ENCODE results near the gene TAS2R9. TPM values are rescaled to one million over a fixed set of nuclear protein-coding genes. Genes with fewer than 3 reads are reported as not detected.

TAS2R9 gene
- total RNA-seq, 1 experiment from 2014 or later, result not detected

GRCh38 chr12:10807186-10807585 lies 2.8 kb downstream of the TAS2R9 start, which contains the start of gene TAS2R8:
TAS2R8 (minus strand) TSS chr12:10807286; CDS start chr12:10806980, 306 bp downstream.
- intact Hi-C loops (cut with micrococcal nuclease; ENCODE audit: unreplicated experiment), result no loop called here
- BruUV-seq (replicated peaks), result no TSS peak
- no peak within 1 kb of the TSS for H3K27ac Mint-ChIP-seq (ENCODE audit: unreplicated experiment)
- TF ChIP-seq, protein P1, sequence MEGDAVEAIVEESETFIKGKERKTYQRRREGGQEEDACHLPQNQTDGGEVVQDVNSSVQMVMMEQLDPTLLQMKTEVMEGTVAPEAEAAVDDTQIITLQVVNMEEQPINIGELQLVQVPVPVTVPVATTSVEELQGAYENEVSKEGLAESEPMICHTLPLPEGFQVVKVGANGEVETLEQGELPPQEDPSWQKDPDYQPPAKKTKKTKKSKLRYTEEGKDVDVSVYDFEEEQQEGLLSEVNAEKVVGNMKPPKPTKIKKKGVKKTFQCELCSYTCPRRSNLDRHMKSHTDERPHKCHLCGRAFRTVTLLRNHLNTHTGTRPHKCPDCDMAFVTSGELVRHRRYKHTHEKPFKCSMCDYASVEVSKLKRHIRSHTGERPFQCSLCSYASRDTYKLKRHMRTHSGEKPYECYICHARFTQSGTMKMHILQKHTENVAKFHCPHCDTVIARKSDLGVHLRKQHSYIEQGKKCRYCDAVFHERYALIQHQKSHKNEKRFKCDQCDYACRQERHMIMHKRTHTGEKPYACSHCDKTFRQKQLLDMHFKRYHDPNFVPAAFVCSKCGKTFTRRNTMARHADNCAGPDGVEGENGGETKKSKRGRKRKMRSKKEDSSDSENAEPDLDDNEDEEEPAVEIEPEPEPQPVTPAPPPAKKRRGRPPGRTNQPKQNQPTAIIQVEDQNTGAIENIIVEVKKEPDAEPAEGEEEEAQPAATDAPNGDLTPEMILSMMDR (IDR thresholded peaks at IDR 0.05; ENCODE audit: insufficient read depth in 1 of 2, low read depth in 1 of 2, low read length in 1 of 2, severe bottlenecking in 1 of 2, unreplicated experiment in 1 of 2), result no peak
- peaks cover 12% of the 10 kb centered on the region for H3K27me3 Mint-ChIP-seq (ENCODE audit: insufficient read depth, unreplicated experiment)
- no peaks in the 10 kb centered on the region for H3K36me3 Mint-ChIP-seq (ENCODE audit: insufficient read depth, unreplicated experiment)
- POLR2A ChIA-PET, result no interaction called here
- H3K4me1 Mint-ChIP-seq (ENCODE audit: low read depth, unreplicated experiment), result no peaks in the 10 kb centered on the region
- no peak for DNase-seq
- CTCF ChIA-PET, result no interaction called here
- no peak within 1 kb of the TSS for H3K4me3 Mint-ChIP-seq (ENCODE audit: unreplicated experiment)
- Histone ChIP-seq H3K4me3 (ENCODE audit: low read depth, low read length) (no peak within 1 kb of the TSS), H3K27me3 (replicated peaks; ENCODE audit: control insufficient read depth, insufficient read depth, low read length) (no peaks in the 10 kb centered on the region; the same call in 1 of the 2 replicates), H3K9me3 (no peaks in the 10 kb centered on the region; the same call in 1 of the 2 replicates), H3K4me1 (no peaks in the 10 kb centered on the region), H3K36me3 (ENCODE audit: control insufficient read depth, insufficient read depth, low read length) (no peaks in the 10 kb centered on the region)
- no peaks in the 10 kb centered on the region for H3K9me3 Mint-ChIP-seq (ENCODE audit: unreplicated experiment)

- POLR2A ChIA-PET, result no interaction called here
- Mint-ChIP-seq H3K27ac (ENCODE audit: unreplicated experiment) (no peak within 1 kb of the TSS), H3K4me3 (ENCODE audit: unreplicated experiment) (no peak within 1 kb of the TSS), H3K36me3 (ENCODE audit: insufficient read depth, unreplicated experiment) (no peaks in the 10 kb centered on the region), H3K9me3 (ENCODE audit: unreplicated experiment) (no peaks in the 10 kb centered on the region), H3K4me1 (ENCODE audit: low read depth, unreplicated experiment) (no peaks in the 10 kb centered on the region), H3K27me3 (ENCODE audit: insufficient read depth, unreplicated experiment) (peaks cover 24% of the 10 kb centered on the region)
- BruUV-seq (replicated peaks), result no TSS peak
- peaks cover 2% of the 10 kb centered on the region; the same call in 1 of the 2 replicates for H3K27me3 ChIP-seq (replicated peaks; ENCODE audit: control insufficient read depth, insufficient read depth, low read length)
- DNase-seq, result no peak
- H3K36me3 ChIP-seq (ENCODE audit: control insufficient read depth, insufficient read depth, low read length), result no peaks in the 10 kb centered on the region
- H3K9me3 ChIP-seq, result no peaks in the 10 kb centered on the region; the same call in 1 of the 2 replicates
- CTCF ChIA-PET, result interaction anchor here (1.6 kb wide), 1 partner anchor 397 kb away, joined by 4 read pairs; no protein-coding TSS in a partner anchor
- no peak within 1 kb of the TSS for H3K4me3 ChIP-seq (ENCODE audit: low read depth, low read length)
- H3K4me1 ChIP-seq, result no peaks in the 10 kb centered on the region
- TF ChIP-seq, protein P1 (IDR thresholded peaks at IDR 0.05; ENCODE audit: insufficient read depth in 1 of 2, low read depth in 1 of 2, low read length in 1 of 2, severe bottlenecking in 1 of 2, unreplicated experiment in 1 of 2), result no peak
- intact Hi-C loops (cut with micrococcal nuclease; ENCODE audit: unreplicated experiment), result no loop called here
These were observed 7.4 kb downstream of the TAS2R9 start, which contains the start of gene TAS2R7 for GRCh38 chr12:10802587-10802986. TAS2R7 (minus strand) TSS chr12:10802627; CDS start chr12:10802570, 57 bp downstream.

GRCh38 chr12:10801741-10802140 lies 8.2 kb downstream of the TAS2R9 start:
- ChIA-PET CTCF (interaction anchor here (1.6 kb wide), 1 partner anchor 398 kb away, joined by 4 read pairs; no protein-coding TSS in a partner anchor), POLR2A (no interaction called here)
- intact Hi-C loops (cut with micrococcal nuclease; ENCODE audit: unreplicated experiment), result no loop called here
- no TSS peak for BruUV-seq (replicated peaks)
- no peak for DNase-seq
- no peaks in the 10 kb centered on the region for H3K36me3 ChIP-seq (ENCODE audit: control insufficient read depth, insufficient read depth, low read length)
- no peaks in the 10 kb centered on the region for H3K36me3 Mint-ChIP-seq (ENCODE audit: insufficient read depth, unreplicated experiment)
- H3K9me3 Mint-ChIP-seq (ENCODE audit: unreplicated experiment), result no peaks in the 10 kb centered on the region
- H3K9me3 ChIP-seq, result no peaks in the 10 kb centered on the region; the same call in 1 of the 2 replicates
- H3K27ac Mint-ChIP-seq (ENCODE audit: unreplicated experiment), result no peak overlapping the region
- no peak overlapping the region for H3K4me3 Mint-ChIP-seq (ENCODE audit: unreplicated experiment)
- no peaks in the 10 kb centered on the region for H3K4me1 ChIP-seq
- peaks cover 28% of the 10 kb centered on the region for H3K27me3 Mint-ChIP-seq (ENCODE audit: insufficient read depth, unreplicated experiment)
- TF ChIP-seq, protein P1 (IDR thresholded peaks at IDR 0.05; ENCODE audit: insufficient read depth in 1 of 2, low read depth in 1 of 2, low read length in 1 of 2, severe bottlenecking in 1 of 2, unreplicated experiment in 1 of 2), result no peak
- no peaks in the 10 kb centered on the region for H3K4me1 Mint-ChIP-seq (ENCODE audit: low read depth, unreplicated experiment)
- peaks cover 2% of the 10 kb centered on the region; the same call in 1 of the 2 replicates for H3K27me3 ChIP-seq (replicated peaks; ENCODE audit: control insufficient read depth, insufficient read depth, low read length)
- no peak overlapping the region for H3K4me3 ChIP-seq (ENCODE audit: low read depth, low read length)

Measured in Caco-2 (cell line).